ENCODE measurements around the gene BTBD18. TPM values are rescaled to one million over a fixed set of nuclear protein-coding genes. Genes with fewer than 3 reads are reported as not detected.

The BTBD18 gene
- total and polyA plus RNA-seq, 2 donors from 2014 or later = not detected

GRCh38 chr11:57778318-57779037 lies 26.9 kb upstream of the BTBD18 start:
- Histone ChIP-seq H3K4me1 (ENCODE audit: control insufficient read depth in 2 of 3, insufficient read depth in 2 of 3, low read depth in 1 of 3, low read length in 3 of 3) (peaks cover 35 to 77% (median 74%) of the 10 kb centered on the region in 3 donors), H3K36me3 (ENCODE audit: control insufficient read depth in 2 of 3, insufficient read depth in 3 of 3, low read length in 3 of 3) (no peaks in the 10 kb centered on the region), H3K27me3 (ENCODE audit: control insufficient read depth, insufficient read depth, low read length) (no peaks in the 10 kb centered on the region), H3K27ac (ENCODE audit: low read depth in 2 of 2, low read length in 2 of 2) (peak overlapping the region; percentile 93 to 98), H3K9ac (ENCODE audit: low read length in 3 of 3) (peak overlapping the region; percentile 43 to 67 (median 56)), H3K4me3 (ENCODE audit: low read length in 3 of 3) (peak overlapping the region; percentile 33 to 66 (median 52)), H3K9me3 (ENCODE audit: control insufficient read depth in 2 of 3, insufficient read depth in 1 of 3, low read length in 3 of 3) (no peaks in the 10 kb centered on the region)
- peak; percentile 84 for FAIRE-seq
- TF ChIP-seq, protein P1, sequence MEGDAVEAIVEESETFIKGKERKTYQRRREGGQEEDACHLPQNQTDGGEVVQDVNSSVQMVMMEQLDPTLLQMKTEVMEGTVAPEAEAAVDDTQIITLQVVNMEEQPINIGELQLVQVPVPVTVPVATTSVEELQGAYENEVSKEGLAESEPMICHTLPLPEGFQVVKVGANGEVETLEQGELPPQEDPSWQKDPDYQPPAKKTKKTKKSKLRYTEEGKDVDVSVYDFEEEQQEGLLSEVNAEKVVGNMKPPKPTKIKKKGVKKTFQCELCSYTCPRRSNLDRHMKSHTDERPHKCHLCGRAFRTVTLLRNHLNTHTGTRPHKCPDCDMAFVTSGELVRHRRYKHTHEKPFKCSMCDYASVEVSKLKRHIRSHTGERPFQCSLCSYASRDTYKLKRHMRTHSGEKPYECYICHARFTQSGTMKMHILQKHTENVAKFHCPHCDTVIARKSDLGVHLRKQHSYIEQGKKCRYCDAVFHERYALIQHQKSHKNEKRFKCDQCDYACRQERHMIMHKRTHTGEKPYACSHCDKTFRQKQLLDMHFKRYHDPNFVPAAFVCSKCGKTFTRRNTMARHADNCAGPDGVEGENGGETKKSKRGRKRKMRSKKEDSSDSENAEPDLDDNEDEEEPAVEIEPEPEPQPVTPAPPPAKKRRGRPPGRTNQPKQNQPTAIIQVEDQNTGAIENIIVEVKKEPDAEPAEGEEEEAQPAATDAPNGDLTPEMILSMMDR (IDR thresholded peaks at IDR 0.05; ENCODE audit: borderline replicate concordance, extremely low read depth, insufficient read depth) = no peak
- DNase-seq = peak; percentile 93 to 99 (median 97)
- intact Hi-C loops (cut with DNase I) = no loop called here

- Histone ChIP-seq H3K27me3 (ENCODE audit: control insufficient read depth, insufficient read depth, low read length) (no peaks in the 10 kb centered on the region), H3K9me3 (ENCODE audit: control insufficient read depth in 2 of 3, insufficient read depth in 1 of 3, low read length in 3 of 3) (no peaks in the 10 kb centered on the region), H3K27ac (ENCODE audit: low read depth in 2 of 2, low read length in 2 of 2) (peak overlapping the region; percentile 93 to 98), H3K9ac (ENCODE audit: low read length in 3 of 3) (peak overlapping the region; percentile 34 to 67 (median 43)), H3K36me3 (ENCODE audit: control insufficient read depth in 2 of 3, insufficient read depth in 3 of 3, low read length in 3 of 3) (no peaks in the 10 kb centered on the region), H3K4me1 (ENCODE audit: control insufficient read depth in 2 of 3, insufficient read depth in 2 of 3, low read depth in 1 of 3, low read length in 3 of 3) (peaks cover 35 to 79% (median 74%) of the 10 kb centered on the region in 3 donors), H3K4me3 (ENCODE audit: low read length in 3 of 3) (peak overlapping the region; percentile 14 to 66 (median 33))
- intact Hi-C loops (cut with DNase I) = no loop called here
- DNase-seq (peak in 3 of 5 donors; percentile 46 to 79 (median 64)), FAIRE-seq (no peak)
- TF ChIP-seq, protein P1 (IDR thresholded peaks at IDR 0.05; ENCODE audit: borderline replicate concordance, extremely low read depth, insufficient read depth) = no peak
These were observed 26.3 kb upstream of the BTBD18 start for GRCh38 chr11:57777969-57778317.

DNA sequence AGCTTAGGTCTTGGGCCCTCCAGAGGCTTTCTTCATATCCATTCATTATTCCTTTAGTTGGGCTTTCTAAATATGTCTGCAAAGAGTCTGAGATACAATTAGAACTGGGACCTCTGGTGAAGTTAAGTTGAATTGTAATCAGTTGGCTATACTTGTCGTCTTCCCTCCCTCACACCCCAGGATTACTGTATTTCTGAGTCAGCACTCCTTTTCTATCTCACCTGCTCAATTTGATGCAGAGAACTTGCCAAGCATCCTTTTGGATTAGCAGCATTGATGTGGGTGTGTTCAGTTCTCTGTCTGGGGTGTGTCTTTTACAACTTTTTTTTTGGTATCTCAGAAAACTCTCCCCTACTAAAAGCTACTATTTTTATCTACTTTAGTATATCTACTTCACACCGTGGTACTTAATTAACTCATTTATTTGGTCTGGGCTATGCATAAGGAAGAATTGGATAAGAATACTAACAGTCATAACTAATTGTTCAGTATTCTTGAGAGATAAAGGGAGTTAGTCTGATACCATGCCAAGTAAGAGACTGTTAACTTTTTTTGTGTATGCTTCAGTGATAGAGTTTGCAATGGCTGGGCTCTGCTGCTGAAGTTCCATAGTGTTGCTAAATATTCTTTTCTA lies 25.1 kb upstream of the BTBD18 start:
- Histone ChIP-seq H3K27me3 (ENCODE audit: control insufficient read depth, insufficient read depth, low read length) (no peaks in the 10 kb centered on the region), H3K36me3 (ENCODE audit: control insufficient read depth in 2 of 3, insufficient read depth in 3 of 3, low read length in 3 of 3) (no peaks in the 10 kb centered on the region), H3K4me3 (ENCODE audit: low read length in 3 of 3) (peak overlapping the region in 1 of 3 donors; percentile 5), H3K9ac (ENCODE audit: low read length in 3 of 3) (no peak overlapping the region), H3K4me1 (ENCODE audit: control insufficient read depth in 2 of 3, insufficient read depth in 2 of 3, low read depth in 1 of 3, low read length in 3 of 3) (peaks cover 30 to 76% (median 73%) of the 10 kb centered on the region in 3 donors), H3K9me3 (ENCODE audit: control insufficient read depth in 2 of 3, insufficient read depth in 1 of 3, low read length in 3 of 3) (no peaks in the 10 kb centered on the region), H3K27ac (ENCODE audit: low read depth in 2 of 2, low read length in 2 of 2) (peak overlapping the region; percentile 93 to 98)
- TF ChIP-seq, protein P1 (IDR thresholded peaks at IDR 0.05; ENCODE audit: borderline replicate concordance, extremely low read depth, insufficient read depth) = no peak
- DNase-seq (no peak), FAIRE-seq (no peak)
- intact Hi-C loops (cut with DNase I) = no loop called here
